Dedifferentiated amniotic fluid mesenchymal stem cell (primary cell): ENCODE data around the gene SLC22A24.
"Not testable (repeated sequence)": the region's sequence is repeated elsewhere in the genome, so short reads cannot be mapped to it uniquely, and the experiment has no call there.

Source experiments
- DNase-seq: peaks from one replicate; pipeline ENCODE4 v3.0.0-alpha.2; 2016; ENCODE audit errors: extremely low spot score

Gene SLC22A24

GRCh38 chr11:63144121-63144520 lies at the start of gene SLC22A24:
SLC22A24 (minus strand) TSS chr11:63144221; CDS start chr11:63143779, 442 bp downstream.
- DNase-seq: no peak

GRCh38 chr11:63180536-63180935 lies 36.5 kb upstream of the SLC22A24 start:
- no peak for DNase-seq

- no peak for DNase-seq
These were observed 35.5 kb upstream of the SLC22A24 start for GRCh38 chr11:63179432-63180041.

- no peak for DNase-seq
These were observed 33.9 kb upstream of the SLC22A24 start for GRCh38 chr11:63177872-63178271.

- DNase-seq: no peak
These were observed 21.8 kb upstream of the SLC22A24 start for GRCh38 chr11:63165706-63166310.

GRCh38 chr11:63155794-63156193 lies 11.8 kb upstream of the SLC22A24 start:
- DNase-seq: no peak

- DNase-seq: no peak
These were observed 2.6 kb upstream of the SLC22A24 start for GRCh38 chr11:63146581-63146980.

GRCh38 chr11:63142459-63142858 lies 1.6 kb downstream of the SLC22A24 start:
- DNase-seq: no peak

- DNase-seq: no peak
These were observed 10.8 kb downstream of the SLC22A24 start for GRCh38 chr11:63132985-63133775.

GRCh38 chr11:63099555-63099954 lies 44.5 kb downstream of the SLC22A24 start:
- DNase-seq: no peak

GRCh38 chr11:63080682-63081081 lies 63.3 kb downstream of the SLC22A24 start:
- DNase-seq: no peak

GRCh38 chr11:63046203-63046602 lies 97.8 kb downstream of the SLC22A24 start:
- not testable (repeated sequence) for DNase-seq

- DNase-seq: no peak
These were observed 101.4 kb downstream of the SLC22A24 start for GRCh38 chr11:63042596-63042995.

GRCh38 chr11:63032457-63032856 lies 111.6 kb downstream of the SLC22A24 start:
- DNase-seq: no peak
